Lung microvascular endothelial cell (primary cell): ENCODE measurements around the gene HGD. TPM values are rescaled to one million over a fixed set of nuclear protein-coding genes. Genes with fewer than 3 reads are reported as not detected.

Experiments
- DNase-seq, 2 donors: peaks; one replicate each; pipeline versions ENCODE4 v3.0.0 to v3.0.0-alpha.2; 2010; ENCODE audit warnings: low read depth in 2 of 2
- total RNA-seq: library from RNA; depleted of rRNA; stranded (reverse); fragments of >200 nt; gene quantifications from 2 replicates; pipeline ENCODE4 v1.2.1, GENCODE V29; 2014

Gene HGD
- under 0.01 TPM in 2 replicates for total RNA-seq

- no peak for DNase-seq
Observed at GRCh38 chr3:120682095-120682681, at the start of gene HGD. Gene HGD (minus strand): TSS chr3:120682239. CDS start chr3:120682111, 128 bp downstream.

- DNase-seq, result no peak
Observed at GRCh38 chr3:120730576-120731542, 48.8 kb upstream of the HGD start.

GRCh38 chr3:120726791-120727190 is 44.8 kb upstream of the HGD start:
- no peak for DNase-seq

GRCh38 chr3:120719167-120719834 is 37.3 kb upstream of the HGD start:
- peak in 1 of 2 donors; percentile 27 for DNase-seq

- DNase-seq, result no peak
Observed at GRCh38 chr3:120713262-120713661, 31.2 kb upstream of the HGD start.

GRCh38 chr3:120710369-120710768 is 28.3 kb upstream of the HGD start:
- no peak for DNase-seq

- no peak for DNase-seq
Observed at GRCh38 chr3:120708408-120708807, 26.4 kb upstream of the HGD start.

GRCh38 chr3:120706950-120707349 is 24.9 kb upstream of the HGD start:
- no peak for DNase-seq

- no peak for DNase-seq
Observed at GRCh38 chr3:120705884-120706582, 24.0 kb upstream of the HGD start.

- DNase-seq, result no peak
Observed at GRCh38 chr3:120699333-120699732, 17.3 kb upstream of the HGD start.

- peak; percentile 47 to 60 for DNase-seq
Observed at GRCh38 chr3:120693439-120694171, 11.6 kb upstream of the HGD start.

- no peak for DNase-seq
Observed at GRCh38 chr3:120689395-120689794, 7.4 kb upstream of the HGD start.

GRCh38 chr3:120688121-120688520 is 6.1 kb upstream of the HGD start:
- DNase-seq, result no peak

- no peak for DNase-seq
Observed at GRCh38 chr3:120685411-120685810, 3.4 kb upstream of the HGD start.

GRCh38 chr3:120684896-120685295 is 2.9 kb upstream of the HGD start:
- peak; percentile 24 to 68 for DNase-seq

- no peak for DNase-seq
Observed at GRCh38 chr3:120683671-120684301, 1.7 kb upstream of the HGD start.

GRCh38 chr3:120683213-120683612 is 1.2 kb upstream of the HGD start:
- DNase-seq, result peak in 1 of 2 donors; percentile 36

- DNase-seq, result no peak
Observed at GRCh38 chr3:120681506-120682038, 467 bp downstream of the HGD start.

- DNase-seq, result no peak
Observed at GRCh38 chr3:120681018-120681417, 1.0 kb downstream of the HGD start.
